HepG2 (cell line): Measurements from ENCODE around the gene SPI1. TPM values are rescaled to one million over a fixed set of nuclear protein-coding genes. Genes with fewer than 3 reads are reported as not detected.
A peak's percentile ranks its signal among the peaks of the same experiment; 100 is the strongest.

Experiments
- CAMTA2 ChIP-seq: sonication (generic); formaldehyde crosslinking; IDR thresholded peaks from 2 replicates; pipeline ENCODE4 v1.4.0; 2020; ENCODE audit warnings: mild to moderate bottlenecking, missing genetic modification reagents, borderline replicate concordance
- CENPT ChIP-seq: sonication (generic); formaldehyde crosslinking; IDR thresholded peaks from 2 replicates; pipeline ENCODE4 v1.8.0; 2022; ENCODE audit warnings: low read depth, mild to moderate bottlenecking, moderate library complexity, missing genetic modification reagents
- GABPA ChIP-seq, 2 experiments: IDR thresholded peaks; 2 replicates each; pipeline ENCODE4 v1.6.1; 2011 to 2016; ENCODE audit warnings: low read depth in 2 of 2, low read length in 1 of 2, missing biosample characterization in 1 of 2, missing genetic modification characterization in 1 of 2
- HINFP ChIP-seq: sonication (generic); formaldehyde crosslinking; IDR thresholded peaks from 2 replicates; pipeline ENCODE4 v1.4.0; 2020; ENCODE audit warnings: low read depth, mild to moderate bottlenecking, missing genetic modification reagents
- KLF6 ChIP-seq: IDR thresholded peaks from 2 replicates; pipeline ENCODE4 v1.8.0; 2016; ENCODE audit warnings: missing biosample characterization, missing genetic modification reagents
- MAFK ChIP-seq, 2 experiments: IDR thresholded peaks in 1 of 2; conservative IDR thresholded peaks in 1 of 2; 2 replicates each; pipeline ENCODE4 v1.6.1; 2011; ENCODE audit warnings: improper control_type of control experiment in 2 of 2, low read length in 2 of 2
- MATR3 ChIP-seq: sonication (generic); formaldehyde crosslinking; IDR thresholded peaks from 2 replicates; pipeline ENCODE4 v1.4.0; 2020; ENCODE audit warnings: missing genetic modification reagents
- MXD1 ChIP-seq: sonication (generic); formaldehyde crosslinking; IDR thresholded peaks from 2 replicates; pipeline ENCODE4 v1.4.0; 2020; ENCODE audit warnings: mild to moderate bottlenecking, missing genetic modification reagents
- MYNN ChIP-seq: sonication (generic); formaldehyde crosslinking; IDR thresholded peaks from 2 replicates; pipeline ENCODE4 v1.4.0; 2020; ENCODE audit warnings: mild to moderate bottlenecking, low read depth, missing genetic modification reagents
- PCBP1 ChIP-seq: fragments of 200-400 bp; formaldehyde crosslinking; IDR thresholded peaks from 2 replicates; pipeline ENCODE4 v1.6.1; 2017; ENCODE audit warnings: mild to moderate bottlenecking, low read depth, low read length, borderline replicate concordance
- SRSF1 ChIP-seq: fragments of 200-400 bp; formaldehyde crosslinking; optimal IDR thresholded peaks from 2 replicates; pipeline ENCODE3; 2017; ENCODE audit warnings: mild to moderate bottlenecking, low read depth, low read length, moderate library complexity
- XRCC5 ChIP-seq: fragments of 200-400 bp; formaldehyde crosslinking; optimal IDR thresholded peaks from 2 replicates; pipeline ENCODE3; 2017; ENCODE audit warnings: mild to moderate bottlenecking, low read length
- ZFP1 ChIP-seq: IDR thresholded peaks from 2 replicates; pipeline ENCODE4 v1.6.1; 2016
- ZNF10 ChIP-seq: sonication (generic); formaldehyde crosslinking; IDR thresholded peaks from 2 replicates; pipeline ENCODE4 v1.4.0; 2020; ENCODE audit warnings: mild to moderate bottlenecking, low read depth, missing genetic modification reagents, borderline replicate concordance
- ZNF253 ChIP-seq: sonication (generic); formaldehyde crosslinking; IDR thresholded peaks from 2 replicates; pipeline ENCODE4 v1.8.0; 2022; ENCODE audit warnings: mild to moderate bottlenecking, missing genetic modification reagents, borderline replicate concordance
- ZNF703 ChIP-seq: sonication (generic); formaldehyde crosslinking; IDR thresholded peaks from 2 replicates; pipeline ENCODE4 v1.5.1; 2020; ENCODE audit warnings: missing genetic modification reagents, mild to moderate bottlenecking, moderate library complexity, borderline replicate concordance
- ZNF792 ChIP-seq: IDR thresholded peaks from 2 replicates; pipeline ENCODE4 v1.6.1; 2016
- ZSCAN21 ChIP-seq: sonication (generic); formaldehyde crosslinking; IDR thresholded peaks from 2 replicates; pipeline ENCODE4 v1.8.0; 2022; ENCODE audit warnings: mild to moderate bottlenecking, missing genetic modification reagents, moderate library complexity, borderline replicate concordance
- ZUFSP ChIP-seq: sonication (generic); formaldehyde crosslinking; IDR thresholded peaks from 2 replicates; pipeline ENCODE4 v1.9.0; 2021; ENCODE audit warnings: missing genetic modification reagents, mild to moderate bottlenecking, borderline replicate concordance
- polyA plus RNA-seq, 8 experiments: library from polyadenylated mRNA; depleted of rRNA in 3 of 8; stranded (reverse) in 7 of 8; unstranded in 1 of 8; fragments of >200 nt; fragmentation: Illumina TruSeq in 4 of 8; extraction: Trizol in 4 of 8; gene quantifications; 2 replicates each; pipeline versions ENCODE4 v1.2.1 to v1.2.3, GENCODE V29; 2011 to 2016; ENCODE audit warnings: low read depth in 4 of 8, missing spikeins in 1 of 8, mixed read lengths in 1 of 8; ENCODE audit not compliant: insufficient read depth in 1 of 8
- total RNA-seq, 5 experiments: library from RNA; depleted of rRNA; stranded (reverse); fragments of >200 nt; fragmentation: Illumina TruSeq; extraction: Trizol; gene quantifications; 2 replicates each; pipeline ENCODE4 v1.2.3, GENCODE V29; 2016; ENCODE audit warnings: low read depth in 1 of 5
- TF ChIP-seq, protein P1 (sequence below): sonication (generic); formaldehyde crosslinking; conservative IDR thresholded peaks from 2 replicates; pipeline ENCODE4 v1.4.0; 2020; ENCODE audit warnings: mild to moderate bottlenecking, missing genetic modification reagents, moderate library complexity

SPI1 gene
- total and polyA plus RNA-seq, 2 of the 13 experiments (the other 11 are each of a cell fraction or from before 2014, with no cell fraction given): not detected

- no peak for TF ChIP-seq HINFP
- TF ChIP-seq MAFK (conservative IDR thresholded peaks at IDR 0.05 in 1 of 2, IDR thresholded peaks at IDR 0.05 in 1 of 2; ENCODE audit: low read length in 2 of 2): no peak
- TF ChIP-seq ZNF792 (CRISPR knock-in tag): no peak
- TF ChIP-seq PCBP1: no peak
- peak; percentile 89 for TF ChIP-seq XRCC5
- TF ChIP-seq MXD1 (CRISPR knock-in tag): no peak
- no peak for TF ChIP-seq ZNF253
- TF ChIP-seq, protein P1, sequence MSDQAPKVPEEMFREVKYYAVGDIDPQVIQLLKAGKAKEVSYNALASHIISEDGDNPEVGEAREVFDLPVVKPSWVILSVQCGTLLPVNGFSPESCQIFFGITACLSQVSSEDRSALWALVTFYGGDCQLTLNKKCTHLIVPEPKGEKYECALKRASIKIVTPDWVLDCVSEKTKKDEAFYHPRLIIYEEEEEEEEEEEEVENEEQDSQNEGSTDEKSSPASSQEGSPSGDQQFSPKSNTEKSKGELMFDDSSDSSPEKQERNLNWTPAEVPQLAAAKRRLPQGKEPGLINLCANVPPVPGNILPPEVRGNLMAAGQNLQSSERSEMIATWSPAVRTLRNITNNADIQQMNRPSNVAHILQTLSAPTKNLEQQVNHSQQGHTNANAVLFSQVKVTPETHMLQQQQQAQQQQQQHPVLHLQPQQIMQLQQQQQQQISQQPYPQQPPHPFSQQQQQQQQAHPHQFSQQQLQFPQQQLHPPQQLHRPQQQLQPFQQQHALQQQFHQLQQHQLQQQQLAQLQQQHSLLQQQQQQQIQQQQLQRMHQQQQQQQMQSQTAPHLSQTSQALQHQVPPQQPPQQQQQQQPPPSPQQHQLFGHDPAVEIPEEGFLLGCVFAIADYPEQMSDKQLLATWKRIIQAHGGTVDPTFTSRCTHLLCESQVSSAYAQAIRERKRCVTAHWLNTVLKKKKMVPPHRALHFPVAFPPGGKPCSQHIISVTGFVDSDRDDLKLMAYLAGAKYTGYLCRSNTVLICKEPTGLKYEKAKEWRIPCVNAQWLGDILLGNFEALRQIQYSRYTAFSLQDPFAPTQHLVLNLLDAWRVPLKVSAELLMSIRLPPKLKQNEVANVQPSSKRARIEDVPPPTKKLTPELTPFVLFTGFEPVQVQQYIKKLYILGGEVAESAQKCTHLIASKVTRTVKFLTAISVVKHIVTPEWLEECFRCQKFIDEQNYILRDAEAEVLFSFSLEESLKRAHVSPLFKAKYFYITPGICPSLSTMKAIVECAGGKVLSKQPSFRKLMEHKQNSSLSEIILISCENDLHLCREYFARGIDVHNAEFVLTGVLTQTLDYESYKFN: no peak
- TF ChIP-seq ZUFSP (CRISPR knock-in tag): no peak
- no peak for TF ChIP-seq ZSCAN21 (CRISPR knock-in tag)
- no peak for TF ChIP-seq ZFP1 (CRISPR knock-in tag)
- TF ChIP-seq ZNF703 (CRISPR knock-in tag): no peak
- TF ChIP-seq MATR3 (CRISPR knock-in tag): no peak
- no peak for TF ChIP-seq CENPT (CRISPR knock-in tag)
- no peak for TF ChIP-seq SRSF1
- no peak for TF ChIP-seq GABPA (IDR thresholded peaks at IDR 0.05; ENCODE audit: low read depth, low read length)
- TF ChIP-seq GABPA (CRISPR knock-in tag; IDR thresholded peaks at IDR 0.05; ENCODE audit: low read depth): peak; percentile 60
- TF ChIP-seq CAMTA2: no peak
- TF ChIP-seq ZNF10 (CRISPR knock-in tag): no peak
- TF ChIP-seq KLF6 (CRISPR knock-in tag): no peak
- no peak for TF ChIP-seq MYNN (CRISPR knock-in tag)
These were observed 4.2 kb downstream of the SPI1 start (continued) for GRCh38 chr11:47373876-47374719.
